Gastrocnemius medialis (tissue), 4 donors: Measurements from ENCODE around the gene RACGAP1.

Experiments used
- POLR2A ChIP-seq, 2 donors: fragments of 450-650 bp; IDR thresholded peaks; one replicate each; pipeline ENCODE4 v1.6.1; 2017; ENCODE audit warnings: antibody characterized with exemption in 2 of 2, mild to moderate bottlenecking in 2 of 2, moderate library complexity in 2 of 2
- TF ChIP-seq, protein P1 (sequence below), 5 experiments: fragments of 450-650 bp in 3 of 5; fragments of 200-600 bp in 2 of 5; sonication (generic) in 2 of 5; IDR thresholded peaks in 4 of 5; conservative IDR thresholded peaks in 1 of 5; 1 replicate in 4 of 5; 2 replicates in 1 of 5; pipeline ENCODE4 v1.5.1; 2016 to 2019; ENCODE audit warnings: antibody characterized with exemption in 5 of 5, mild to moderate bottlenecking in 3 of 5, moderate library complexity in 3 of 5

GRCh38 chr12:50065726-50066310 lies 40.5 kb upstream of the RACGAP1 start:
- TF ChIP-seq, protein P1, sequence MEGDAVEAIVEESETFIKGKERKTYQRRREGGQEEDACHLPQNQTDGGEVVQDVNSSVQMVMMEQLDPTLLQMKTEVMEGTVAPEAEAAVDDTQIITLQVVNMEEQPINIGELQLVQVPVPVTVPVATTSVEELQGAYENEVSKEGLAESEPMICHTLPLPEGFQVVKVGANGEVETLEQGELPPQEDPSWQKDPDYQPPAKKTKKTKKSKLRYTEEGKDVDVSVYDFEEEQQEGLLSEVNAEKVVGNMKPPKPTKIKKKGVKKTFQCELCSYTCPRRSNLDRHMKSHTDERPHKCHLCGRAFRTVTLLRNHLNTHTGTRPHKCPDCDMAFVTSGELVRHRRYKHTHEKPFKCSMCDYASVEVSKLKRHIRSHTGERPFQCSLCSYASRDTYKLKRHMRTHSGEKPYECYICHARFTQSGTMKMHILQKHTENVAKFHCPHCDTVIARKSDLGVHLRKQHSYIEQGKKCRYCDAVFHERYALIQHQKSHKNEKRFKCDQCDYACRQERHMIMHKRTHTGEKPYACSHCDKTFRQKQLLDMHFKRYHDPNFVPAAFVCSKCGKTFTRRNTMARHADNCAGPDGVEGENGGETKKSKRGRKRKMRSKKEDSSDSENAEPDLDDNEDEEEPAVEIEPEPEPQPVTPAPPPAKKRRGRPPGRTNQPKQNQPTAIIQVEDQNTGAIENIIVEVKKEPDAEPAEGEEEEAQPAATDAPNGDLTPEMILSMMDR (IDR thresholded peaks at IDR 0.05 in 4 of 5, conservative IDR thresholded peaks at IDR 0.05 in 1 of 5) = no peak
- no peak for TF ChIP-seq POLR2A (IDR thresholded peaks at IDR 0.05)
